MM.1S (cell line): ENCODE measurements around the gene ZNF608.

Experiments
- CTCF ChIP-seq: fragments of 300-600 bp; sonication (generic); IDR thresholded peaks from 2 replicates; pipeline ENCODE4 v1.5.1; 2016; ENCODE audit warnings: antibody characterized with exemption, low read length, mixed read lengths
- EZH2 ChIP-seq: fragments of 300-600 bp; sonication (generic); optimal IDR thresholded peaks from 2 replicates; pipeline ENCODE3; 2017; ENCODE audit warnings: low read depth, mild to moderate bottlenecking, antibody characterized with exemption, low read length, mixed read lengths
- EZH2phosphoT487 ChIP-seq: fragments of 300-600 bp; sonication (generic); IDR thresholded peaks from 2 replicates; pipeline ENCODE4 v1.6.1; 2018; ENCODE audit warnings: antibody characterized with exemption, low read length

GRCh38 chr5:124720593-124720992 lies 25.8 kb downstream of the ZNF608 start:
- TF ChIP-seq CTCF (no peak), EZH2 (no peak), EZH2phosphoT487 (no peak)
